ENCODE results near the gene EPHA4. TPM values are rescaled to one million over a fixed set of nuclear protein-coding genes. Genes with fewer than 3 reads are reported as not detected.

EPHA4 gene
- total RNA-seq, 1 donor from 2014 or later, result 14.2 TPM

GRCh38 chr2:221573430-221574230 is 1.5 kb upstream of the EPHA4 start:
- peak; percentile 88 for ATAC-seq
- DNase-seq (ENCODE audit: missing footprints), result peak; percentile 91
- intact Hi-C loops (cut with DNase I), result loop anchor here (1.0 to 10.0 kb wide), 6 partner anchors 151 to 1836 kb away; no protein-coding TSS in a partner anchor

- ATAC-seq (peak; percentile 56), DNase-seq (ENCODE audit: missing footprints) (peak; percentile 70)
- intact Hi-C loops (cut with DNase I), result loop anchor here (1.0 to 10.0 kb wide), 7 partner anchors 151 to 1836 kb away; no protein-coding TSS in a partner anchor
Observed at GRCh38 chr2:221572821-221573429, 821 bp upstream of the EPHA4 start.

GRCh38 chr2:221571551-221572218 is 419 bp downstream of the EPHA4 start:
- intact Hi-C loops (cut with DNase I), result loop anchor here (1.0 to 10.0 kb wide), 6 partner anchors 149 to 1834 kb away; no protein-coding TSS in a partner anchor
- DNase-seq (ENCODE audit: missing footprints) (peak; percentile 68), ATAC-seq (peak; percentile 7)

- intact Hi-C loops (cut with DNase I), result loop anchor here (5.0 to 10.0 kb wide), 4 partner anchors 149 to 1834 kb away; no protein-coding TSS in a partner anchor
- DNase-seq (ENCODE audit: missing footprints) (no peak), ATAC-seq (no peak)
Observed at GRCh38 chr2:221571025-221571550, 1.0 kb downstream of the EPHA4 start.

- DNase-seq (ENCODE audit: missing footprints) (no peak), ATAC-seq (no peak)
- intact Hi-C loops (cut with DNase I), result loop anchor here (5.0 to 10.0 kb wide), 4 partner anchors 148 to 1833 kb away; no protein-coding TSS in a partner anchor
Observed at GRCh38 chr2:221570321-221570935, 1.7 kb downstream of the EPHA4 start.

- intact Hi-C loops (cut with DNase I), result loop anchor here (5.0 to 10.0 kb wide), 4 partner anchors 148 to 1833 kb away; no protein-coding TSS in a partner anchor
- DNase-seq (ENCODE audit: missing footprints) (no peak), ATAC-seq (no peak)
Observed at GRCh38 chr2:221569871-221570270, 2.2 kb downstream of the EPHA4 start.

- no peak for DNase-seq (ENCODE audit: missing footprints)
- ATAC-seq, result no peak
- intact Hi-C loops (cut with DNase I), result no loop called here
Observed at GRCh38 chr2:221569425-221569845, 2.7 kb downstream of the EPHA4 start.

GRCh38 chr2:221568299-221568698 is 3.8 kb downstream of the EPHA4 start:
- no peak for DNase-seq (ENCODE audit: missing footprints)
- no peak for ATAC-seq
- intact Hi-C loops (cut with DNase I), result no loop called here

- DNase-seq (ENCODE audit: missing footprints), result no peak
- no peak for ATAC-seq
- intact Hi-C loops (cut with DNase I), result no loop called here
Observed at GRCh38 chr2:221567809-221568208, 4.3 kb downstream of the EPHA4 start.

GRCh38 chr2:221567231-221567760 is 4.8 kb downstream of the EPHA4 start:
- no peak for DNase-seq (ENCODE audit: missing footprints)
- ATAC-seq, result no peak
- intact Hi-C loops (cut with DNase I), result no loop called here

- ATAC-seq, result no peak
- DNase-seq (ENCODE audit: missing footprints), result no peak
- intact Hi-C loops (cut with DNase I), result no loop called here
Observed at GRCh38 chr2:221563270-221563985, 8.7 kb downstream of the EPHA4 start.

GRCh38 chr2:221562226-221562625 is 9.9 kb downstream of the EPHA4 start:
- DNase-seq (ENCODE audit: missing footprints) (no peak), ATAC-seq (no peak)
- intact Hi-C loops (cut with DNase I), result no loop called here

- ATAC-seq, result no peak
- intact Hi-C loops (cut with DNase I), result no loop called here
- no peak for DNase-seq (ENCODE audit: missing footprints)
Observed at GRCh38 chr2:221561770-221562169, 10.3 kb downstream of the EPHA4 start.

- DNase-seq (ENCODE audit: missing footprints) (no peak), ATAC-seq (no peak)
- intact Hi-C loops (cut with DNase I), result no loop called here
Observed at GRCh38 chr2:221559991-221560390, 12.1 kb downstream of the EPHA4 start.

- intact Hi-C loops (cut with DNase I), result no loop called here
- DNase-seq (ENCODE audit: missing footprints) (no peak), ATAC-seq (no peak)
Observed at GRCh38 chr2:221558107-221558506, 14.0 kb downstream of the EPHA4 start.

GRCh38 chr2:221555494-221555846 is 16.6 kb downstream of the EPHA4 start:
- DNase-seq (ENCODE audit: missing footprints) (no peak), ATAC-seq (no peak)
- intact Hi-C loops (cut with DNase I), result no loop called here

- no peak for DNase-seq (ENCODE audit: missing footprints)
- ATAC-seq, result no peak
- intact Hi-C loops (cut with DNase I), result no loop called here
Observed at GRCh38 chr2:221554769-221555493, 17.2 kb downstream of the EPHA4 start.

Data from Right ventricle myocardium inferior (tissue), 1 donor.